C4-2B (cell line): ENCODE results near the gene NRXN3.

Experiments
- ZFX ChIP-seq: fragments of 450-650 bp; IDR thresholded peaks from 2 replicates; pipeline ENCODE4 v1.6.1; 2017
- TF ChIP-seq, protein P1 (sequence below): fragments of 450-650 bp; conservative IDR thresholded peaks from 2 replicates; pipeline ENCODE4 v1.5.1; 2017; ENCODE audit warnings: mild to moderate bottlenecking

DNA sequence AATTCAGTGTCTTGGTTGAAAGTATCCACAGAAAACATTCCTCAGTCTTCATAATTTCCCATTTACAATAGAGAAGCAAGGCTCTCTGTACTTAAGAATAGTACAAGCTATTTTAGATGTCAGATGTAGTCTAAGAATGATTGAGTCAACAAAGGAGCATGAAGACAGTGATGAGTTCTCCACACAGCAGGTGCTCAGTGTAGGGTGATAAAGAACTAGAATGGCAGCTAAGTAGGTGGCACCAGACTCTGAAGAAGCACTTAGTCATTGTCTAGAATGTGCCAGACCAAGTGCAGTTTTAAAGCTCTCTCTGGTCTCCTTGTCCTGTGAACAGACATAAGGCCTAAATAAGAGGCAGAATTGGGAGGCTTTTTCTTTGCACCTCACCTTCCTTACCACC lies 504.6 kb downstream of the NRXN3 start:
- TF ChIP-seq, protein P1, sequence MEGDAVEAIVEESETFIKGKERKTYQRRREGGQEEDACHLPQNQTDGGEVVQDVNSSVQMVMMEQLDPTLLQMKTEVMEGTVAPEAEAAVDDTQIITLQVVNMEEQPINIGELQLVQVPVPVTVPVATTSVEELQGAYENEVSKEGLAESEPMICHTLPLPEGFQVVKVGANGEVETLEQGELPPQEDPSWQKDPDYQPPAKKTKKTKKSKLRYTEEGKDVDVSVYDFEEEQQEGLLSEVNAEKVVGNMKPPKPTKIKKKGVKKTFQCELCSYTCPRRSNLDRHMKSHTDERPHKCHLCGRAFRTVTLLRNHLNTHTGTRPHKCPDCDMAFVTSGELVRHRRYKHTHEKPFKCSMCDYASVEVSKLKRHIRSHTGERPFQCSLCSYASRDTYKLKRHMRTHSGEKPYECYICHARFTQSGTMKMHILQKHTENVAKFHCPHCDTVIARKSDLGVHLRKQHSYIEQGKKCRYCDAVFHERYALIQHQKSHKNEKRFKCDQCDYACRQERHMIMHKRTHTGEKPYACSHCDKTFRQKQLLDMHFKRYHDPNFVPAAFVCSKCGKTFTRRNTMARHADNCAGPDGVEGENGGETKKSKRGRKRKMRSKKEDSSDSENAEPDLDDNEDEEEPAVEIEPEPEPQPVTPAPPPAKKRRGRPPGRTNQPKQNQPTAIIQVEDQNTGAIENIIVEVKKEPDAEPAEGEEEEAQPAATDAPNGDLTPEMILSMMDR: no peak
- TF ChIP-seq ZFX: no peak
